ENCODE data around the gene FMNL3. TPM values are rescaled to one million over a fixed set of nuclear protein-coding genes. Genes with fewer than 3 reads are reported as not detected.
"Not testable (repeated sequence)": the region's sequence is repeated elsewhere in the genome, so short reads cannot be mapped to it uniquely, and the experiment has no call there.

The FMNL3 gene
- polyA plus RNA-seq, 12 donors = 22.8 to 166 (median 28.1) TPM

DNA sequence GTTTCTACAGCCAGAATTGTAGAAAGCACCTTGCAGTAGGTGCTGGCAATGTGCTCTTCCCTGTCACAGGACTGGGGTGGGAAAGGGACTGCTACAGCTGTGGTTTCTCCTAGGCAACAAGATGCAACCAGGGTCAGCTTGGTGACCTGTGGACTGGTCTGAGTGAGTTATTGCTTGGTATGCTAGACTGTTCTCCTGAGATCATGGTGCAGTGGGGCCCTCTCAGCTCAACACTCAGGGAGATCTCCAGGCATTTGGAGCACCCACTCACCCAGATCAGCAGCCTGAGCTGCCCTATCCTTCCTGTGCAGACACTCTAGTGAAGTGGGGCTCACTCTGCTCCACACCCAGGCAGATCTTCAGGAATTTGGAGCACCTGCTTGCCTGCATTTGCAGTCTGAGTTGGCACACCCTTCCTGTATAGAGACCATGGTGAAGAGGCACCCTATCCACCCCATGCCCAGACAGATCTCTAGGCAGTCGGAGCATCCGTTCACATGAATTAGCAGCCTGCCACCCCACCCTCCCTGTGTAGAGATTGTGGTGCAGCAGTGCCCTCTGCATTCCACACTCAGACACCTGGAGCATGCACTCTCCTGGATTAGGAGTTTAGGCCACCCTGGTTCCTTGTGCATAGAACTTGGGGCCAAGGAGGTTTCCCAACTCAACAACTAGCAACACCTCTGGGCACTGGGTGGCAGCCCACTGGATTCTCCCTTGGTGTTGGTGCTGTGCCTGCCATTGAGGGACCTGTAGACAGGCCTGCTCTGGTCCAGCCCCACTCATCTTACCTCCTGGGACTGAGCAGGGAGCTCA lies 97.9 kb downstream of the FMNL3 start:
- DNase-seq = no peak

GRCh38 chr12:49605539-49605938 lies 101.7 kb downstream of the FMNL3 start, which contains the start of gene FAM186B:
FAM186B (minus strand) TSS chr12:49605639; CDS start chr12:49605477, 162 bp downstream.
- not testable (repeated sequence) for DNase-seq

DNA sequence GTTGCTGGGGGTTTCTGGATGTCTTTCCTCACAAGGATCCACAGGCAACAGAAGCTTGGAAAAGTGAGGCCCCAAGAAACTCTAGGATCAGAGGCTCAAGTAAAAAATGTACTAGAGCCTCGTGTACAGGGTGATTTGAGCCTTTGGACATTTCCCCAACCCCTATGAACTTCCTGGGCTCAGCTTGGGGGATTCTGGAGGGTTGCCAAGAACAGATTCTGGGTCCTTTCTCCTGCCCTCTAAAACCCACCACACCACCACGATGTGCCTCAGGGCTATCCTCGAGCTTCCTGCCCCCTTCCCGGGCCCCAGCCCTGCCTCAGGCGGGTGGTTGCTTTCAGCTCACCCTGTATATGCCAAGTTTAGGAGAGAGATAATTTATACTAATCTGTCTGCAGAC lies 102.3 kb downstream of the FMNL3 start:
- DNase-seq = no peak

- no peak for DNase-seq
These were observed 103.5 kb downstream of the FMNL3 start for GRCh38 chr12:49603721-49604120.

GRCh38 chr12:49599961-49600360 lies 107.2 kb downstream of the FMNL3 start:
- no peak for DNase-seq

- no peak for DNase-seq
These were observed 108.7 kb downstream of the FMNL3 start for GRCh38 chr12:49598527-49598926.

DNA sequence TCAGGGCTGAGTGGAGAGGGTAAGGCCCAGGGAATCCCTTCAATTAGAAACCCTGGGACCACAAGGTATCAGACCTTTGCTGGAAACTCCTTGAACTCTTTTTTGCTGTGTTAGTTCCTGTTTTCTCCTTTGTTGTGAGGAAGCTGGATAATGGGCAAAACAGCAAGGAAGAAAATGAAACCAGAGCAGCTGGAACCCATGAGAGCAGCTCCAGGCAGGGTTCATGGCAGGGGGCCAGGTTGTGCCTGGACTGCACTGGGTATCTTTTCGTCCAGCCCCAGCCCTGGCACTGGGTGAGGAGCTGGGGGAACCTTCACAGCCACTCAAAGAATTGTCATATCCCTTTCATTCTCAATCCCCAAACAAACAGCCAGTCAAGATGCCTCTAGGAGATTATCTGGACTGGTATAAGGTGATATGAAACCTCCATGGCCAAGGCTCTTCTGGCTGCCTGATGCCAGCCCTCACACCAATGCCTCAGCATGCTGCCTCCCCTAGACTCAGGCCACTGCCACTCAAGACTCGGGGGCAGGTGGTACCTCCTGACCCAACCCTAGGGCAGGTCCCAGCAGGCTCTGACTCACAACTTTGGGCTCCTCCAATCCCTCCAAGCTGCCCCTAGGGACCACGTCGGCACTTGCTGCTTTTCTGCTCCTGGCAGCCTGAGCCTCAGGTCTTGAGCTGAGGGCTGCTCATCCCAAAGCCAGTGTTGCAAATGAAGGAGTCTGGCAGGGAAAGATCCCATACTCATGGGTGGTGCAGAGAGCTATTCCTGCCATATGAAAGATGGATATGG lies 118.3 kb downstream of the FMNL3 start:
- DNase-seq = no peak

DNA sequence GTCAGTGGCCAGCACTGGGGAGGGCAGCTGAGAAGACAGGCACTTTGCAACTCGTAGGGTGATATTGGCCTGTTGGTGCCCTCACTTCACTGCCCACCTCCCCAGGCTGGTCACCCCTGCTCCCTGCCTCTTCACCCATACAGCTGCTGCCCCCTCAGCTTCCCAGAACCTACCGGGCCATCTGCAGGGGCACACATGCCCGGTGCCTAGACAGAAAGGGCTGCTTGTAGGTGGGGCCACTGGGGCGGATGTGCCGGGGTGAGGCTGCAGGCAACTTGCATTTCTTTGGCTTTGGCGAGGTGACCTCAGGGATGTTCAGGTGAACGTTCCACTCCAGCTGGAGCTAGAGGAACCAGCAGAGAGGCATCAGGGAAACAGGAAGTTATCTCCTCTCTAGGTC lies 118.9 kb downstream of the FMNL3 start:
- DNase-seq = no peak

GRCh38 chr12:49587174-49587908 lies 119.9 kb downstream of the FMNL3 start:
- no peak for DNase-seq

Other genes with a start within 250 kb of the FMNL3 start
- gene KCNH3, start 168.4 kb downstream of the FMNL3 start, polyA plus RNA-seq (ENCODE audit: insufficient read length in 12 of 12) = 1 to 10 TPM in 6 of 12 donors, under 1 TPM in 4, not detected in 2; 0.75 to 2.5 (median 1.2) TPM
- 100 to 1,000 TPM in 1 of 12 donors, 10 to 100 TPM in 11; 44.4 to 714 (median 55.0) TPM for gene MCRS1, start 139.3 kb downstream of the FMNL3 start, polyA plus RNA-seq (ENCODE audit: insufficient read length in 12 of 12)
- gene FAM186B, start 101.8 kb downstream of the FMNL3 start, polyA plus RNA-seq (ENCODE audit: insufficient read length in 12 of 12) = 1 to 10 TPM in 6 of 12 donors, under 1 TPM in 4, not detected in 2; 0.50 to 3.8 (median 1.4) TPM
- gene PRPF40B, start 83.8 kb downstream of the FMNL3 start, polyA plus RNA-seq (ENCODE audit: insufficient read length in 12 of 12) = 10 to 100 TPM in 11 of 12 donors, not detected in 1; 10.3 to 42.6 (median 13.4) TPM
- gene TMBIM6, start 34.2 kb upstream of the FMNL3 start, polyA plus RNA-seq (ENCODE audit: insufficient read length in 12 of 12) = 100 to 1,000 TPM; 244 to 709 (median 288) TPM
- 10 to 100 TPM in 11 of 12 donors, not detected in 1; 22.5 to 51.4 (median 30.0) TPM for gene NCKAP5L, start 121.0 kb upstream of the FMNL3 start, polyA plus RNA-seq (ENCODE audit: insufficient read length in 12 of 12)
- gene BCDIN3D, start 135.7 kb upstream of the FMNL3 start, polyA plus RNA-seq (ENCODE audit: insufficient read length in 12 of 12) = 1 to 10 TPM in 11 of 12 donors, not detected in 1; 3.5 to 6.3 (median 5.2) TPM
- gene FAIM2, start 196.5 kb upstream of the FMNL3 start, polyA plus RNA-seq (ENCODE audit: insufficient read length in 12 of 12) = 10 to 100 TPM in 1 of 12 donors, 1 to 10 TPM in 10, not detected in 1; 7.4 to 10.6 (median 8.7) TPM
- gene AQP2, start 243.3 kb upstream of the FMNL3 start, polyA plus RNA-seq (ENCODE audit: insufficient read length in 12 of 12) = under 1 TPM in 5 of 12 donors, not detected in 7; 0.05 to 0.40 (median 0.16) TPM

All from muscle of arm (tissue), 12 donors.